ENCODE data around the gene WNT2B.

DNA sequence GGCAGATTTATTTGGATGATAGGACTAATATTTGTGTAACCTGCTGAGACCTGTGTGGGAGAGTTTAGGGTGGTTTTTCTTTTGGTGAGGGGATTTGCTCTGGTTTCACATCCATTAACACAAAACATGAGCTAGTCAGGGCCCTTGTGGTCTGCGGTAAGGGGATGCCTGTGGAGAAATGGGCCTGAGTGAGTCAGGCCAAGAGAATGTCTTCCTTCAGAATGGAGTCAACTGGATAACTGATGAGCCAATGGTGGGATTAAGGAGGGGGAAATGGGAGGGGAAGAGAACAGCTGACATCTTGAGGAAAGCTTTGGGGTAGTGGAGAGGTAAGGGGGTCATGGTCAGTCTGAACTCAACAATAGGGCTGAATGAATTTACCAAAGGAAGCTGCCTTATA, 13.9 kb downstream of the WNT2B start:
- TF ChIP-seq, protein P1, sequence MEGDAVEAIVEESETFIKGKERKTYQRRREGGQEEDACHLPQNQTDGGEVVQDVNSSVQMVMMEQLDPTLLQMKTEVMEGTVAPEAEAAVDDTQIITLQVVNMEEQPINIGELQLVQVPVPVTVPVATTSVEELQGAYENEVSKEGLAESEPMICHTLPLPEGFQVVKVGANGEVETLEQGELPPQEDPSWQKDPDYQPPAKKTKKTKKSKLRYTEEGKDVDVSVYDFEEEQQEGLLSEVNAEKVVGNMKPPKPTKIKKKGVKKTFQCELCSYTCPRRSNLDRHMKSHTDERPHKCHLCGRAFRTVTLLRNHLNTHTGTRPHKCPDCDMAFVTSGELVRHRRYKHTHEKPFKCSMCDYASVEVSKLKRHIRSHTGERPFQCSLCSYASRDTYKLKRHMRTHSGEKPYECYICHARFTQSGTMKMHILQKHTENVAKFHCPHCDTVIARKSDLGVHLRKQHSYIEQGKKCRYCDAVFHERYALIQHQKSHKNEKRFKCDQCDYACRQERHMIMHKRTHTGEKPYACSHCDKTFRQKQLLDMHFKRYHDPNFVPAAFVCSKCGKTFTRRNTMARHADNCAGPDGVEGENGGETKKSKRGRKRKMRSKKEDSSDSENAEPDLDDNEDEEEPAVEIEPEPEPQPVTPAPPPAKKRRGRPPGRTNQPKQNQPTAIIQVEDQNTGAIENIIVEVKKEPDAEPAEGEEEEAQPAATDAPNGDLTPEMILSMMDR (IDR thresholded peaks at IDR 0.05): no peak
- TF ChIP-seq SIN3A (IDR thresholded peaks at IDR 0.05; ENCODE audit: borderline replicate concordance, low read depth, low read length) (no peak), TAF1 (IDR thresholded peaks at IDR 0.05; ENCODE audit: borderline replicate concordance, low read depth, low read length) (no peak), ELF1 (IDR thresholded peaks at IDR 0.05) (no peak), EP300 (IDR thresholded peaks at IDR 0.05; ENCODE audit: borderline replicate concordance in 1 of 2, low read depth in 1 of 2, low read length in 1 of 2) (peak in 1 of 2 experiments; percentile 90; a peak in 2 of 4 replicates), SMC3 (IDR thresholded peaks at IDR 0.05; ENCODE audit: low read depth, low read length) (no peak), POLR2AphosphoS5 (IDR thresholded peaks at IDR 0.05; ENCODE audit: low read depth, low read length) (peak; percentile 66; the same call in 1 of the 2 replicates)
